Measurements from ENCODE around the gene FAM53B.

GRCh38 chr10:124678557-124679240, 65.5 kb downstream of the FAM53B start:
- TF ChIP-seq CTCF (IDR thresholded peaks at IDR 0.05 in 4 of 5, conservative IDR thresholded peaks at IDR 0.05 in 1 of 5) (no peak), POLR2A (IDR thresholded peaks at IDR 0.05) (no peak)

Data from gastrocnemius medialis (tissue), 4 donors.